Neuronal stem cell (in vitro differentiated cells): Measurements from ENCODE around the gene UBE3D.

ENCODE experiments used
- DNase-seq: peaks from one replicate; pipeline ENCODE4 v3.0.0-alpha.2; 2013; ENCODE audit warnings: low spot score
- H2AFZ ChIP-seq: one replicate; pipeline ENCODE4 v1.6.1; 2013; ENCODE audit warnings: mild to moderate bottlenecking, low read length, inconsistent platforms
- H2AK5ac ChIP-seq: 2 replicates; pipeline ENCODE4 v1.6.1; 2013; ENCODE audit warnings: low read depth, mild to moderate bottlenecking, inconsistent platforms, low read length, moderate library complexity, mixed read lengths
- H2BK120ac ChIP-seq: 2 replicates; pipeline ENCODE4 v1.6.1; 2013; ENCODE audit warnings: low read depth, mild to moderate bottlenecking, inconsistent platforms, low read length, moderate library complexity, mixed read lengths
- H2BK12ac ChIP-seq: one replicate; pipeline ENCODE4 v1.6.1; 2013; ENCODE audit warnings: low read length, inconsistent platforms
- H2BK15ac ChIP-seq: 2 replicates; pipeline ENCODE4 v1.6.1; 2013; ENCODE audit warnings: mild to moderate bottlenecking, low read length, inconsistent platforms, mixed read lengths
- H2BK5ac ChIP-seq: one replicate; pipeline ENCODE4 v1.6.1; 2013; ENCODE audit warnings: inconsistent platforms, mild to moderate bottlenecking, low read length, moderate library complexity
- H3K14ac ChIP-seq: one replicate; pipeline ENCODE4 v1.6.1; 2013; ENCODE audit warnings: low read length, inconsistent platforms
- H3K18ac ChIP-seq: 2 replicates; pipeline ENCODE4 v1.6.1; 2013; ENCODE audit warnings: low read length, inconsistent platforms
- H3K23ac ChIP-seq: 2 replicates; pipeline ENCODE4 v1.6.1; 2013; ENCODE audit warnings: low read depth, mild to moderate bottlenecking, mixed read lengths, low read length, inconsistent platforms; ENCODE audit not compliant: poor library complexity
- H3K27ac ChIP-seq: replicated peaks from 3 replicates; pipeline ENCODE4 v1.5.1; 2013; ENCODE audit warnings: low read length, inconsistent platforms
- H3K27me3 ChIP-seq, 3 experiments: 2 replicates each; pipeline ENCODE4 v1.6.1; 2013; ENCODE audit warnings: low read length in 3 of 3, mild to moderate bottlenecking in 2 of 3, inconsistent platforms in 1 of 3, low read depth in 1 of 3, mixed read lengths in 1 of 3, moderate library complexity in 1 of 3; ENCODE audit not compliant: control insufficient read depth in 3 of 3, insufficient read depth in 3 of 3
- H3K36me3 ChIP-seq, 2 donors: replicated peaks in 1 of 2; 2 replicates each; pipeline ENCODE4 v1.6.1; 2013; ENCODE audit warnings: low read length in 2 of 2; ENCODE audit not compliant: control insufficient read depth in 2 of 2, insufficient read depth in 2 of 2
- H3K4ac ChIP-seq: 2 replicates; pipeline ENCODE4 v1.6.1; 2013; ENCODE audit warnings: inconsistent platforms, mild to moderate bottlenecking, low read length, moderate library complexity
- H3K4me1 ChIP-seq, 2 donors: 1 replicate in 1 of 2; 2 replicates in 1 of 2; pipeline ENCODE4 v1.6.1; 2013; ENCODE audit warnings: low read length in 2 of 2, low read depth in 1 of 2; ENCODE audit not compliant: control insufficient read depth in 2 of 2, insufficient read depth in 1 of 2
- H3K4me2 ChIP-seq: one replicate; pipeline ENCODE4 v1.6.1; 2013; ENCODE audit warnings: mild to moderate bottlenecking, low read length, inconsistent platforms; ENCODE audit not compliant: insufficient read depth, poor library complexity, severe bottlenecking
- H3K4me3 ChIP-seq, 2 donors: 2 replicates each; pipeline ENCODE4 v1.5.1; 2013; ENCODE audit warnings: low read length in 2 of 2, mild to moderate bottlenecking in 2 of 2, inconsistent platforms in 1 of 2, moderate library complexity in 1 of 2
- H3K79me1 ChIP-seq: one replicate; pipeline ENCODE4 v1.6.1; 2013; ENCODE audit warnings: low read depth, mild to moderate bottlenecking, inconsistent platforms, low read length, moderate library complexity
- H3K9ac ChIP-seq: one replicate; pipeline ENCODE4 v1.6.1; 2013; ENCODE audit warnings: mild to moderate bottlenecking, low read depth, low read length, inconsistent platforms; ENCODE audit not compliant: poor library complexity
- H3K9me3 ChIP-seq, 2 donors: replicated peaks in 1 of 2; 2 replicates each; pipeline versions ENCODE3 to v1.6.1; 2013; ENCODE audit warnings: low read length in 2 of 2, mild to moderate bottlenecking in 2 of 2, inconsistent platforms in 1 of 2, low read depth in 1 of 2, mixed read lengths in 1 of 2, moderate library complexity in 1 of 2; ENCODE audit not compliant: control insufficient read depth in 2 of 2, insufficient read depth in 1 of 2
- H4K8ac ChIP-seq: one replicate; pipeline ENCODE4 v1.6.1; 2013; ENCODE audit warnings: low read depth, mild to moderate bottlenecking, inconsistent platforms, low read length, moderate library complexity
- H4K91ac ChIP-seq: one replicate; pipeline ENCODE4 v1.6.1; 2013; ENCODE audit warnings: low read length, low read depth, mild to moderate bottlenecking, inconsistent platforms; ENCODE audit not compliant: poor library complexity
- WGBS, 2 donors: extraction: QIAGEN DNeasy Blood & Tissue Kit; methylation state at CpG; one replicate each; pipeline ENCODE4 v1.1.7; 2013; ENCODE audit warnings: missing lambda C conversion rate in 2 of 2, mixed read lengths in 1 of 2; ENCODE audit not compliant: insufficient read length in 2 of 2, insufficient replicate concordance in 1 of 2; ENCODE audit errors: extremely low coverage in 2 of 2; 5-methylcytosine and 5-hydroxymethylcytosine counted together

Gene UBE3D

DNA sequence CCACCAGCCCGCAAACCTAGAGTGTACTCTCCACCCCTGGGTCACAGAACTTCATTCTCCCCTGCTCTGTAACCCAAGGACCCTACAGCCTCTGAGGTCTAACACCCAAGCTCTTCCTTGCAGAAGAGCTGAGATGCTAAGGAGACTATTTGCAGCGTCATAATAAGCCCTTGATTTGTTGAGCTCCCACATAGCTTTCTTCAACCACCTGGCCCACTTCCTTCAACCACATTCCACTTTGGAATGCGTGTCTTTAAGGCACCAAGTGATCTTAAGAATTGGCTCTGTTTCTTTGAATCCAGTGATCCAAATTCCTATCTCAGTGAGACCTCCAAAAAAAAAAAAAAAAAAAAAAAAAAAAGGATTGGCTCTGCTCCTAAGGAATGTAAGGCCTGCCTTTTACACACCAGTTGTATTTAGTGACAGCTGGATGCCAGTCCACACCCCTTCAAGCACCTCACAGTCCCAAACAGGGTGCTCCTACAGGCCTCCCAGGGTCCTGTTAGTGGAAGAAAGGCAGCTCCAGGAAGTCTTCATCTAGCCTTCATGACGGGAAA, 106.2 kb downstream of the UBE3D start:
- WGBS, 2 donors: no CpG with 5 or more reads among the region's 4 CpGs
- peak overlapping the region; percentile 64 for H3K27ac ChIP-seq
- peak; percentile 38 for DNase-seq

DNA sequence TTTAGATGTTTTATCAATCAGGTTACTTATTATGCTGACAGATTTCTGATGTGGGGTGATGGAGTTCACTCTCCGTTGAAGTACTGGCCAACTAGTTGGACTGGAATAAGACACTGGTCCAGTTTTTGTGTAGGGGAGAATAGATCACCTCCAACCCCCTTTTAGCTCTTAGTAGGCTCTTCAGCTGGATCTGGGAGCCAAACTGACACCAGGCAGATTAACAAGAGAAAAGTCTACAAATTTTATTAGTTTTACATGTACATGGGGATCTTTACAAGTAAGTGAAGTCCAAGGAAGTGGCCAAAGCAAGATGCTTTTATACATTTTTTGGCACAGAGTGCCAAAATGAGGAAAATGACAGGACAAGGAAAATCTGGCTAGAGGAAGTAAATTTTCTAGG, 107.1 kb downstream of the UBE3D start:
- no CpG with 5 or more reads among the region's 1 CpG for WGBS, 2 donors
- H2AFZ ChIP-seq: no peak overlapping the region
- no peak overlapping the region for H2BK15ac ChIP-seq
- H2BK12ac ChIP-seq: no peak overlapping the region
- H3K4me1 ChIP-seq: peaks cover 0 to 11% of the 10 kb centered on the region in 2 donors
- no peak overlapping the region for H2AK5ac ChIP-seq
- no peaks in the 10 kb centered on the region for H3K9me3 ChIP-seq
- H3K14ac ChIP-seq: no peak overlapping the region
- H3K27ac ChIP-seq: no peak overlapping the region
- H3K4me3 ChIP-seq: no peak overlapping the region
- H3K79me1 ChIP-seq: no peaks in the 10 kb centered on the region
- no peak overlapping the region for H3K18ac ChIP-seq
- DNase-seq: no peak
- H3K36me3 ChIP-seq: peaks cover 1 to 7% of the 10 kb centered on the region in 2 donors
- H3K27me3 ChIP-seq: no peaks in the 10 kb centered on the region
- no peak overlapping the region for H3K4ac ChIP-seq
- no peak overlapping the region for H3K4me2 ChIP-seq
- no peak overlapping the region for H2BK5ac ChIP-seq
- no peak overlapping the region for H3K9ac ChIP-seq
- no peak overlapping the region for H4K91ac ChIP-seq
- H2BK120ac ChIP-seq: no peak overlapping the region
- H3K23ac ChIP-seq: no peak overlapping the region
- H4K8ac ChIP-seq: no peak overlapping the region

More for the DNA sequence above, 106.2 kb downstream of the UBE3D start:
- Histone ChIP-seq H2AFZ (no peak overlapping the region), H3K23ac (no peak overlapping the region), H3K27me3 (no peaks in the 10 kb centered on the region), H2BK15ac (no peak overlapping the region), H3K79me1 (no peaks in the 10 kb centered on the region), H2BK12ac (no peak overlapping the region), H3K9me3 (no peaks in the 10 kb centered on the region), H2BK5ac (no peak overlapping the region), H4K8ac (no peak overlapping the region), H3K14ac (no peak overlapping the region), H3K4me3 (no peak overlapping the region), H3K36me3 (peaks cover 1 to 7% of the 10 kb centered on the region in 2 donors), H2AK5ac (no peak overlapping the region), H3K4ac (no peak overlapping the region), H3K4me1 (peaks cover 0 to 11% of the 10 kb centered on the region in 2 donors), H3K18ac (peak overlapping the region; percentile 12), H3K4me2 (no peak overlapping the region), H2BK120ac (no peak overlapping the region), H3K9ac (no peak overlapping the region), H4K91ac (no peak overlapping the region)

DNA sequence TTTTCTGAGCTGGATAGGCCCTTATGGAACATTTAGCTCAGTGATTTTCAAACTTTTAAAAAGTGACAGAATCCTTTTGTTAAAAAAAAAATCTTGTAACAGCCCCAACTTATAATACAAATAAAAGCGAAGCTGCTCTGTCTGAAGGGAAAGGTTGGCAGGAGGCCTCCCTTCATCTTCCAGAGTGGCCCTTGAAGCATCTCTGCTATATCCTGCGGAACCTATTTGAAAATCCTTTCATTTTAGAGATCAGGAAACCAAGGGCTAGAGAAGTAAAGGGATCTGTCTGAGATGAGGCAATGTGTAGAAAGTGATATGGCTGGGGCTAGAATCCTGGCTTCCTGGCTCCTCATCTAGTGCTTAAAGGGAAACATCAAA, 107.8 kb downstream of the UBE3D start:
- Histone ChIP-seq H3K4ac (no peak overlapping the region), H3K79me1 (no peaks in the 10 kb centered on the region), H3K9me3 (no peaks in the 10 kb centered on the region), H3K4me2 (no peak overlapping the region), H4K91ac (no peak overlapping the region), H3K9ac (no peak overlapping the region), H3K14ac (no peak overlapping the region), H2BK12ac (no peak overlapping the region), H2BK5ac (no peak overlapping the region), H2BK15ac (no peak overlapping the region), H4K8ac (no peak overlapping the region), H3K4me1 (peaks cover 0 to 11% of the 10 kb centered on the region in 2 donors), H3K27ac (no peak overlapping the region), H2AFZ (no peak overlapping the region), H3K18ac (no peak overlapping the region), H3K36me3 (peaks cover 1 to 7% of the 10 kb centered on the region in 2 donors), H3K23ac (no peak overlapping the region), H2BK120ac (no peak overlapping the region), H3K4me3 (no peak overlapping the region), H2AK5ac (no peak overlapping the region), H3K27me3 (no peaks in the 10 kb centered on the region)
- DNase-seq: no peak
- no CpG with 5 or more reads among the region's 2 CpGs for WGBS, 2 donors

DNA sequence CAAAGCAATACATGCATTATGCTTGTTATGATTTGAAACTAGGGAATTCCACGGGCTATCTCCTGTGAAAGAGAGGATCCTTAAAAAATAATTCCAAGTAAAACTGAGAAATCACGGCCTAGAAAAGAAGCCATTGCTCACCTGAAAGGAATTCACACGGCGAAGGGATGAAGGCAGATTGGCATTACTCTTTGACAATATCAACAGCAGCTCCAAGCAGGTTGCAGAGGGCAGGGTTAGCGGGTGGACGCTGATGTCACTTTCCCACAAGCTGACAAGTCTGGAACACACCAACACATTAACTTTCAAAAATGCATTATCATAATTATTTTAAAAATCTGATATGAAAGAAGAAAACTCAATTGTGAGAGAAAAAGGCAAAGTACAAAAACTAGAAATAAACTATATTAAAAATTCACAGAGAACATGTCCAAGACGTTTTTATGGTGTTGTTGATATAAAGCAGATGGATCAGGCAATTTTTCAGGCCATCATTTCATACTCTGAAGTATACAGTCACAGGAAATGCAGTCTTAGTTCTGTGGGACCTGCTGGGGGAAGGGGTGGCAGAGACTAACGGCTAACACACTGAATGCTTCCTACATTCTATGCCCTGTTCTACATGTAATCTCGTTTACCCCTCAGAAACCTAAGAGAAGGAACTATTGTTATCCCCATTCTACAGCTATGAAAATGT, 108.3 kb downstream of the UBE3D start:
- no peak overlapping the region for H3K4me3 ChIP-seq
- H3K9ac ChIP-seq: no peak overlapping the region
- no peaks in the 10 kb centered on the region for H3K79me1 ChIP-seq

More for the DNA sequence above, 108.3 kb downstream of the UBE3D start:
- no peak overlapping the region for H2BK5ac ChIP-seq
- H3K36me3 ChIP-seq: peaks cover 1 to 7% of the 10 kb centered on the region in 2 donors
- no peak overlapping the region for H2BK12ac ChIP-seq
- H2AFZ ChIP-seq: no peak overlapping the region
- no peak overlapping the region for H2AK5ac ChIP-seq
- no peak overlapping the region for H3K4me2 ChIP-seq
- H3K14ac ChIP-seq: no peak overlapping the region
- peaks cover 0 to 11% of the 10 kb centered on the region in 2 donors for H3K4me1 ChIP-seq
- no CpG with 5 or more reads among the region's 9 CpGs for WGBS, 2 donors
- H4K91ac ChIP-seq: no peak overlapping the region
- H3K4ac ChIP-seq: no peak overlapping the region
- H3K27me3 ChIP-seq: no peaks in the 10 kb centered on the region
- no peak overlapping the region for H3K18ac ChIP-seq
- no peak overlapping the region for H2BK15ac ChIP-seq
- H3K9me3 ChIP-seq: no peaks in the 10 kb centered on the region
- H4K8ac ChIP-seq: no peak overlapping the region
- H2BK120ac ChIP-seq: no peak overlapping the region
- no peak overlapping the region for H3K23ac ChIP-seq
- H3K27ac ChIP-seq: no peak overlapping the region
- DNase-seq: no peak
